GM06990 (cell line): Measurements from ENCODE around the gene NT5DC1.

ENCODE experiments used
- DNase-seq: peaks from one replicate; pipeline ENCODE4 v3.0.0-alpha.2; 2011; ENCODE audit not compliant: insufficient read length; ENCODE audit errors: extremely low read depth
- H3K27me3 ChIP-seq: replicated peaks from 2 replicates; pipeline ENCODE4 v1.6.0; 2011; ENCODE audit warnings: low read length; ENCODE audit not compliant: control insufficient read depth, insufficient read depth
- H3K36me3 ChIP-seq: 2 replicates; pipeline ENCODE4 v1.5.1; 2011; ENCODE audit warnings: low read length; ENCODE audit not compliant: control insufficient read depth, insufficient read depth
- H3K4me3 ChIP-seq: replicated peaks from 2 replicates; pipeline ENCODE4 v1.5.1; 2011; ENCODE audit warnings: low read depth, mild to moderate bottlenecking, control low read depth, low read length
- CTCF ChIP-seq: IDR thresholded peaks from 2 replicates; pipeline ENCODE4 v1.5.1; 2011; ENCODE audit warnings: low read length, control low read depth, mild to moderate bottlenecking, inconsistent platforms; ENCODE audit not compliant: insufficient read depth, poor library complexity, severe bottlenecking

Gene NT5DC1

GRCh38 chr6:116144605-116145004 is 44.0 kb downstream of the NT5DC1 start:
- no peak overlapping the region for H3K4me3 ChIP-seq
- DNase-seq, result no peak
- no peak for TF ChIP-seq CTCF
- no peaks in the 10 kb centered on the region for H3K27me3 ChIP-seq
- peaks cover 1% of the 10 kb centered on the region; the same call in 1 of the 2 replicates for H3K36me3 ChIP-seq

- no peaks in the 10 kb centered on the region for H3K27me3 ChIP-seq
- no peak for DNase-seq
- no peak overlapping the region for H3K4me3 ChIP-seq
- no peak for TF ChIP-seq CTCF
- no peaks in the 10 kb centered on the region for H3K36me3 ChIP-seq
Observed at GRCh38 chr6:116145803-116146675, 45.4 kb downstream of the NT5DC1 start.

- no peaks in the 10 kb centered on the region for H3K36me3 ChIP-seq
- H3K27me3 ChIP-seq, result no peaks in the 10 kb centered on the region
- DNase-seq, result no peak
- no peak for TF ChIP-seq CTCF
- H3K4me3 ChIP-seq, result no peak overlapping the region
Observed at GRCh38 chr6:116152620-116153019, 52.0 kb downstream of the NT5DC1 start.

GRCh38 chr6:116154887-116155286 is 54.2 kb downstream of the NT5DC1 start:
- no peak for TF ChIP-seq CTCF
- DNase-seq, result no peak
- H3K27me3 ChIP-seq, result no peaks in the 10 kb centered on the region
- H3K36me3 ChIP-seq, result no peaks in the 10 kb centered on the region
- H3K4me3 ChIP-seq, result no peak overlapping the region

GRCh38 chr6:116156405-116157326 is 56.0 kb downstream of the NT5DC1 start:
- Histone ChIP-seq H3K27me3 (no peaks in the 10 kb centered on the region), H3K4me3 (no peak overlapping the region), H3K36me3 (no peaks in the 10 kb centered on the region)
- TF ChIP-seq CTCF, result no peak
- no peak for DNase-seq
